NCI-H1436 treated with DMSO at 0.1 percent for 48 hours (cell line): ENCODE results near the gene ASB18.
"Not testable (repeated sequence)": the region's sequence is repeated elsewhere in the genome, so short reads cannot be mapped to it uniquely, and the experiment has no call there.

ENCODE experiments used
- DNase-seq: peaks from one replicate; lab custom pipeline; 2025; lab: John Stamatoyannopoulos, UW

ASB18 gene

DNA sequence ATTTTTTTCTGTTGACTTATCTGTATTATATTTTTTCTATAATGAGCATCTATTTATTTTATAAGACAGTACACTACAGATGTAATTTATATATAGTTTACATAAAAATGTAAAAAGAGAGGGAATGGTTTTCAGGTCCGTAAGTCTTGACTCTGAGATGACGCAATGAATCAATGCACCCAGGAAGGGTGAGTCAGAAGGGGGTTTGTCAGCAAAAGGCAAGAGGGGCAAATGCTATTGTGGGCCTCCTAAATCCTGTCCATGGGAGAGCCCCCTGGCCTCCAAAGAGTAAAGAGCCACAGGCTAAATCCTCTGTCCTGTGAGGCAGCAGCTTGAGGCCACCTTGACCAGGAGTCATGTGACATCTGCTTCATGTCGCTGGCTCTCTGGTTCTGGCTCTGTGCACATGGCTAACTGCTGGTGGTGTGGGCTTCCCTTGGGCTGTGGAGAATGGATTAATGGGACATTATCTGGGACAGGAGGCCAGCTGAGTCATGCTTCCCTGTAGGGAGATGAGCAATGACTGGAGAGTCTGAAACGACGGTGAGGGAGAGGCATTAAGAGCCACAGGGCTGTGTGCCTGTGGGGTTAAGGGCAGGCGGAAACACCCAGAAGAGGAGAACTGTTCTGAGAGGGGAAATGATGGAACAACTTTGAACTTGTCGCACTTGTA is 22.8 kb upstream of the ASB18 start:
- no peak for DNase-seq

DNA sequence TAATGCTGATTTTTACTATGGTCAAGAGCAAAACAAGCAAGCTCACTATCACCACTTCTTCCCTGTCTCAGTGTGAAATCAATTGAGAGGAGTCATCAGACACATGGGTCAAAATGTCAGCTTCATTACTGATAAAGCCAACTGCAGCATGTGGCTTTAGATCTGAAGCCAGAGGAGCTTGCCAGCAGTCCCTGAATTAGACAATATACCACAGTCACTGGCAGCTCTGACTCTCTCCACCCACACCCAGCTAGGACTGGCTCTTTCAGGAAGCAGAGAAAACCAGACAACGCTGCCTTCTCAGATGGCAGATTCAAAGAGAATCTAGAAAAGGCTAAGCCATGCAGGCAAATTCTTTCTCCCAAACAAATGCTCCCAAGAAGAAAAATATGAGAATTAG is 20.0 kb upstream of the ASB18 start:
- DNase-seq, result no peak

DNA sequence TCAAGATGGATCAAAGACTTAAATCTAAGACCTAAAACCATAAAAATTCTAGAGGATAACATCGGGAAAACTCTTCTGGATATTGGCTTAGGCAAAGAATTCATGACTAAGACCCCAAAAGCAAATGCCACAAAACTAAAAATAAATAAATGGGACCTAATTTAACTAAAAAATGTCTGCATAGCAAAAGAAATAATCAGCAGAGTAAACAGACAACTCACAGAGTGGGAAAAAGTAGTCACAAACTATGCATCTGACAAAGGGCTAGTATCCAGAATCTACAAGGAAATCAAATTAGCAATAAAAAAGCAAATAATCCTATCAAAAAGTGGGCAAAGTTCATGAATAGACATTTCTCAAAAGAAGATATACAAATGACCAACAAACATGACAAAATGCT is 18.2 kb upstream of the ASB18 start:
- DNase-seq, result no peak

DNA sequence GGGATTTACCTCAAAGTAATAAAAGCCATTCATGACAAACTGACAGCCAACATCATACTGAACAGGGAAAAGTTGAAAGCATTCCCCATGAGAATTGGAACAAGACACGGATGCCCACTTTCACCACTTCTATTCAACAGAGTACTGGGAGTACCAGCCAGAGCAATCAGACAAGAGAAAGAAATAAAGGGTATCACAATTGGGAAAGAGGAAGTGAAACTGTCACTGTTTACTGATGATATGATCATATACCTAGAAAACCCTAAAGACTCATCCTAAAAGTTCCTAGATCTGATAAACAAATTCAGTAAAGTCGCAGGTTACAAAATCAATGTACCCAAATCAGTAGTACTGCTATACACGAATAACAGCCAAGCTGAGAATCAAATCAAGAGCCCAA is 17.2 kb upstream of the ASB18 start:
- no peak for DNase-seq

DNA sequence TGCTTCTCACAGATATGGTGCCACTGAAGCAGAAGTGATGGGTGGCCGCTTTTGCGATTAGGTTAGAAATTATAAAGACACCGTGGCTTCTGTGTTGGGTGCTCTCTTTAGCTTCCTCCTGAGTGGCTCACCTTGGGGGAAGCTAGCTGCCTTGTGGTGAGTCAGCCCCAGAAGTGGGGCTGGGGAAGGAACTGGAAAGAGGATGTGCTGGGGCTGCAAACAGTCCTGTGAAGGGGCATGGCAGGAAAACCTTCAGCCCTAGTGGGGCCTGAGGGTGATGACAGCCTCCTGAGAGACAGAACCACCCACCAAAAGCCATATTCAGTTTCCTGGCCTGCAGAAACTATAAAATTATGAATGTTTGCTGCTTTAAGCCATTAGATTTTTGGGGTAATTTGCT is 8.9 kb upstream of the ASB18 start:
- DNase-seq, result no peak

DNA sequence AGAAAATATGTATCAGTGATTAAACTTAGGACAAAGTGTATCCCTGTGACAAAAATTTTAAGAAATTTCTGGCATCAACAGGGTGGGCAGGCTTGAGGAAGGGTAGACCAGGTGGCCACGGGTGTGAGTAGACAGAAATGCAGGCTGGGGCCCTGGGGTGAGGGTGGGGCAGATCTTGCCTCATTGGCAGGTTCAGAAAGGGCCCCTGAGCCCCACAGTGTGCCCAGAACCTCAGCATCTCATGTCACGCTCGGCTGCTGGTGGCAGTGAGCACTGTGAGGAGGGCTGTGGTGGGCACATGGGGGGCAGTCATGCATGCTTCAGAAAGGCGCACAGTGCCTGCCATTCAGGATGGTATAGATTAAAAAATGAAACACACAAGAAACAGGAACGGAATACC is 7.6 kb upstream of the ASB18 start:
- no peak for DNase-seq

DNA sequence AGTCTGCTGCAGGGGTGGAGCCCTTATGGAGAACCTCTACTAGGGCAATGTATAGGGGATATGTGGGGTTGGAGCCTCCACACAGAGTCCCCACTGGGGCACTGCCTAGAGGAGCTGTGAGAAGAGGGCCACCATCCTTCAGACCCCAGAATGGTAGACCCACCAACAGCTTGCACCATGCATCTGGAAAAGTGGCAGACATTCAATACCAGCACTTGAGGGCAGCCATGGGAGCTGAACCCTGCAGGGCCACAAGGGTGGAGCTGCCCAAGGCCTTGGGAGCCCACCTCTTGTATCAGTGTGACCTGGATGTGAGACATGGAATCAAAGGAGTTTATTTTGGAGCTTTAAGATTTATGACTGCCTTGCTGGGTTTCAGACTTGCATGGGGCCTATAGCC is 5.7 kb upstream of the ASB18 start:
- DNase-seq, result not testable (repeated sequence)

DNA sequence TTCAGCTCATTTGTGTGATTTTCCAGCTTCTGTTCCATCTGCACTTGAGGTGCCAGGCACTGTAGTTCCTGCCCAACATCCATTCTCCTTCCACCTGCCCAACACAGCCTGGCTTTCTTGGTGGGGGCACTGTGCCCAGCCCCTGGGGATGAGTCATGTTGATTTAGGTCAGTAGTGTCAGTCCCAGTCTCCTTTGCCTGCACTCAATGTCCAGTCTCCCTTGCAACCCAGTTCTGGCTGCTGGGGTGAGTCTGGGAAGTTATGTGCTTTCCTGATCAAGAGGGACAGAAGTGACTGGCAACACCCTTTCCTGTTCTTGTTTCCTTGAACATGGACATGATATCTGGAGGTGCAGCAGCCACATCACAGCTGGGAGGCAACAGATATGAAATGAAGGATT is 1.5 kb upstream of the ASB18 start:
- no peak for DNase-seq

DNA sequence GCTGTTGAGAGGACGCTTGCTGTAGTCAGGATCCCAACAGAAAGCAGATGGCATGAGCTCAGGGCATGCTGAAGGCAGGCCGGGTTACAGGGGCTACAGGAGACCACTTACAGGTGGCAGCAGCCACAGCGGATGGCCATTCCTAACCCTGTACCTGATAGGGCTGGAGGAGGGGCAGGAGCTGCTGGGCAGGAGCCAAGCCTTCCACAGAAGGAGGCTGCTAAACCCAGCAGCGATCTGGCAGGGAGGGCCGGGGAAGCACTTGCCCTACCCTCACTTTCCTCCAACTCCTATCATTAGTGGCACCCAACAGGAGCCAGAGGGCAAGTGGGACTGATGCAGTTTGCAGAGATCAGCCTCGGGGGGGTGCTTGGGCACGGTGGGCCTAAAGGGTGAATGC is 2.0 kb downstream of the ASB18 start:
- no peak for DNase-seq

DNA sequence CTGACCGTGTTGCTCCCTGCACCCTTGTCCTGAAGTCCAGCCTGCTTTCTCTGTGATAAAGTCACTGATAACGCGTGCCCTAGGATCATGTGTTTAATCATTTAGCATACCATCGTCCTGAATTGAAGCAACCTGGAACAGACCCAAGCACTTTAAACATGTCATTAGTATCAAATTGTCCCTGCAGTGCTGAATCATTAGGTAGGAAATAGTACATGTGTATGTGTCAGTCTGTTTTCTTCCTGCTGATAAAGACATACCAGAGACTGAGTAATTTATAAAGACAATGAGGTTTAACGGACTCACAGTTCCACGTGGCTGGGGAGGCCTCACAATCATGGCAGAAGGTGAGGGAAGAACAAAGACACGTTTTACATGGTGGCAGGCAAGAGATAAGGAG is 2.8 kb downstream of the ASB18 start:
- DNase-seq, result no peak

DNA sequence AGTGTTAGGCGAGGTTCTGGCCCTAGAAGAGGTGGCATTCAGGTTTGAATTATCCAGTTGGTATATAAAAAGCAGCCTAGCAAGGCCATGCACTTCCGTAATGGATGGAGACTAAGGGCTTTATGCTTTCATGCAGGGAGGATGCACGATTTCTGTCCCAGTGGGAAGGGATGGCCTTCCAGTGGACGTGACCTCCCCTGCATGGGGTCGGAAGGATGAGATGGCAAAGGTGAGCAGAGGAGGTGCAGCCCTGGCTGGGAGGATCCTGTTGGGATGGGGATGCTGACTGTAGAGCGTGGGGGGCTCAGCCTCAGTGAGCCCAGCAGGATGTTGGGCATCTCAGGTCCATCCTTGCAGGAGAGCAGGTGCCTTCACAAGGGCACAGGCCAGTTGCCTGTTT is 4.8 kb downstream of the ASB18 start:
- DNase-seq, result no peak

DNA sequence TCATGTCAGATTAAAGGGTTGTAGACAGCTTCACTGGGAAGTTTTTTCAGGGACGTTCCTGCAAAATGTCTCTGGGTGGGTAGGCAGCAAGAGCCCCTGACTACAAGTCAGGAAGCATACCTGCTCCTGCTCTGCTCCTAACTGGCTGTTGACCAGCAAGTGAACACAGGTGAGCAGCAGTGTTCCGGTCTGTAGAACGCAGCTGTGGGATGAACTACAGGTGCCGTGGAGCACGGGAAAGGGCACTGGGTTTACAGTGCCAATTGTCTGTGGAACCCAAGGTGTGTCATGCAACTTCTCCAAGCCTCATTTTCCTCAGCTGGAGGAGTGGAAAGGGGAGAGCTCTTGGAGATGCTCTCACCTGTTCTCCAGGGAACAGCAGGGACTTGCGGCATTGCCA is 6.6 kb downstream of the ASB18 start:
- no peak for DNase-seq

DNA sequence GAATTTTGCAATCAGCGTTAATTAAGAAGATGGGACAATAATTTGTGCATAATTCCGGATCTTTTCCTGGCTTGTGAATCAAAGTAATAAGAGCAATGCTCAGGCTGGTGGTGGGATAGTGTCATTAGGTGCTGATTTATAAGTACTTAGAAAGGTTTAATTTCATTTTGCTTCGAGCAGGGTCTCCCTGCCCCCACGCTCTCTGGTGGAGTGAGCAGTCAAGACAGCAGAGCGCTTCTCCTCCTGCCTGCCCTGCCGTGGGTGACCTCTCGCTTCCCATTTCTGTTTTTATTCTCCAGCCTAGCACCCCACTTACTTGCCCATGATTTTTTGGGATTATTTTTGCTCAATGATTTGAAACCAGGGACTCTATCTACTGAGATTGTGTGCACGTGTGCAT is 7.1 kb downstream of the ASB18 start:
- DNase-seq, result no peak

DNA sequence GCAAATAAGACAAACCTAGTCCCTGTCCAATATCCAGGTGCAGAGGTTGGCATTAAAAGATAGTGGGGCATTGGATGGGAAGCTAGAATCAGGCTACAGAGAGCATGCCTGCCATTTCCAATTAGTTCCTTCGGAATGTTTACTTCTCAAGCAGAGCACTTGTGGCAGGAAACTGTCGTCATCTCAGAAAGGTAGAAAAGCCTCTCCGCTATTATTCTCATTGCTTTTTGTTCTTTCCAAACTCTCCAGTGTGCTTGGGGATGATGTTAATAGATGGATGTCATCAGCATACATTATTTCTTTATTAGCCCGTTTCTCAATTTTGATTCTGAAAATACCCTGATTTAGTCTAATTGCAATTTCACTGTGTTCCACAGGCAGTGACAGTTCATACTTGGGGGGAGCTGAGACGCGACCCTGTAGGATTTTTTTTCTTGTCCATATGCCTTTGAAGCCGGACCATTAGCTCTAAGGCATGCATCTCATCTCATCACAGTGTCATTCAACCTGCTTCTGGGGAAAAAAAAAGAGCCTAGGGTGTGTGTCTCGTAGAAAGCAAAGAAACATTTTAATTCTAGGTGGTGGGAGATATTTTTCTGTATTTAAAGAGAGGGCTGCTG is 7.7 kb downstream of the ASB18 start:
- DNase-seq, result no peak

DNA sequence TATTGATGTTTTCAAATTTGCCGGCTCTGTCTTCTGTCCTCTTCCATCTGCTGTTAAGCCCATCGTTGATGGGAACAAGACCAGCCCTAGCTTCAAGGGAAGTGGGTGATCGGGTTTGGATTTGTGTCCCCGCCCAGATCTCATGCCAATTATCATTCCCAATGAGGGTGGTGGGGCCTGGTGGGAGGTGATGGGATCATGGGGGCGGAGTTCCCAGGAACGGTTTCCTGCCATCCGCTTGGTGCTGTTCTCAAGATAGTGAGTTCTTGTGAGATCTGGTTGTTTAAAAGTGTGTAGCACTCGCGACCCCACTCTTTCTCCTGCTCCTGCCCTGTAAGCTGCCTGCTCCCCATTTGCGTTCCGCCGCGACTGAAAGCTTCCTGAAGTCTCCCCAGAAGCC is 9.5 kb downstream of the ASB18 start:
- DNase-seq, result no peak

DNA sequence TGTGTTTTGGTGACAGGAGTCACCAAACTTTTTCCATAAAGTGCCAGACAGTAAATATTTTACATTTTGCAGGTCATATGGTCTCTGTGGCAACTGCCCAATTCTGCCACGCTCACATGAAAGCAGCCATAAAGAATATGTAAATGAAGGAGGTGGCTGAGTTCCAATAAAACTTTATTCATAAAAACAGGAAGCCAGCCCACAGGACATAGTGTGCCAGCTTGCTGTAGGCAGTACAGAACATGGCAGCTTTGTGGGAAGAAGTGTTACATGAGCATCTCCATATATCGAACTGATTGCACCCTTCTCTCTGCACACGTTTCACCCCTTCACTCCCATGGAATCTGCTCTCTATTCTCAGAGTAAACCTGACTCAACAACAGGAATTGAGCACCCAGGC is 10.2 kb downstream of the ASB18 start:
- DNase-seq, result no peak

DNA sequence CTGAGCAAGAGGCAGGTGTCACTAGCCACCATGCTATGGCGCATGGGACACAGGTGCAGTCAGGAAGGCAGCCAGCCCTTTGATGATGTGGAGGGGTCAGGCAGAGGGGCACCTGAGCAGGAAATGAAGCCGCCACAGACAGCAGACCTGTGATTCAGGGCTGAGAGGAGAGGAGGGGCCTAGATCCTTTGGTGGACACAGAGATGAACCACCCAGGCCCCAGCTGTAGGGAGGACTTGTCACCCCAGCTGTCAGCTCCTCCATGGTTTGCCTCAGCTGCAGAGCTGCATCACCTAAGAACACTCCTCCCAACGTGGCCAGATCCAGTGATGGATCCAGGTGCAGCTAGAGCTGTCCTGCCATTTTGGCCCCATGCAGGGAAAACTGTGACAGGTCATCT is 11.6 kb downstream of the ASB18 start:
- no peak for DNase-seq

DNA sequence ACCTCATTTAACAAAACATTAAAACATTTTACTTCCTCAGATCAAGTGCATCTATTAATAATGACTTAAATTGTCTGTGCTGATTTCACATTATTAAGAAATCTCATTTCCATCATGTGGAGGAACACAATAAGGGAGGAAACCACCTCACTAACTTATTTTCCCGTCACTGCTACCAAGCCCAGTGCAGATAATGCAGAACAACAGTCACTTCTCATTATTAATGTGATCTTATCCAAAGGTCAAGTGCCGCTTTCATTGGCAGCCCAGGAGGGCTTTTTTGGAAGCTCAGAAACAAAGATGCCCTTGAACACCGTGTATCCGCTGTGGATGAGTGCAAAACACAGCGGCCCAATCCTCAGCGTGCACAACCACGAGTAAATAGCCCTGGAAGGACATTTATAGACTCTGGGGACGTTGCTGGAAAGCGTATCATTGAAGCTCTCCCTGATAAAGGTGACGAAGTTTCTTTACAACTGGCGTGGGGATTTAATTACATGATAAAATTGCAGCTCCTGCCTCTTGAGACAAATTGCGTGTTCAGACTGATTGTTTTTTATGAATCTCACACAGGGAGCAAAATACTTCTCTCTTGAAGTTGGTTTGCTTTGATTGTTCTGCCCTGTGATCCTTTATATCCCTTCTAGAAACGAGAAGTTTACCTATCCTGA is 13.2 kb downstream of the ASB18 start:
- no peak for DNase-seq

DNA sequence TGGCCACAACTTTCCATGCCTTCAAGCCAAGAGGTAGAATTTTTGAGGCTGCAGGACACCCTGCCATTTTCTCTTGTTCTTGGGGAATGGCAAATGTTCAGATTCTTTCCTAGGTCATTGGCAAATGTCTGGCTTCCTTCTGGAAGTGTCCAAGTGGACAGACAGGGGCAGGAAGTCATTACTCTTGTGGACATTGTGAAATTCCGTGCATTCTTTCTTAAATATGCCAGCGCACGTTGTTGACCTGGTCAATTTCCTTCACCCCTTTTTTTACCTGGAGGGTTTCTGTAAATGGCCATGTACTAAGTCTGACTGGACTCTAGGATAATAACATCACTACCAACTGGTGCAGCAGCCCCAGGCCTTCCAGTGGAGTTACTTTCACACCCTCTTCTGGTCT is 13.9 kb downstream of the ASB18 start:
- no peak for DNase-seq

DNA sequence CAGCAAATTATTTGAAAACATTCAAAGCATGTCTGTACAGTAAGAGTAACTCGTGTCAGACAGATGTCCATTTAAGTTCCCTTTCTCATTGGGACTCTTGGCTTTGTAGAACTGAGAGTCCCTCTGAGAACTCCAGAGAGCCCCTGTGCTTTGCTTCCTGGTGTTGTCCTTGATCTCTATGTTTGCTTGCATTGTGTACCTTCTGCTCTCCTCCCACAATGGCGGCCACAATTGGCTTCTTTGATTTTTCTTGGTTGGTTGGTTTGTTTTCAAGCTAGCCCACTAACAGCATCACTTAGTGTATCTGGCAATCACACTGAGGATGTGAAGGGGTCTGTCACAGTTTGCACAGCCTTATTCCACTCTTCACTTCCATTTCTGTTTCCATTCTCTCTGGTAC is 15.1 kb downstream of the ASB18 start:
- no peak for DNase-seq

DNA sequence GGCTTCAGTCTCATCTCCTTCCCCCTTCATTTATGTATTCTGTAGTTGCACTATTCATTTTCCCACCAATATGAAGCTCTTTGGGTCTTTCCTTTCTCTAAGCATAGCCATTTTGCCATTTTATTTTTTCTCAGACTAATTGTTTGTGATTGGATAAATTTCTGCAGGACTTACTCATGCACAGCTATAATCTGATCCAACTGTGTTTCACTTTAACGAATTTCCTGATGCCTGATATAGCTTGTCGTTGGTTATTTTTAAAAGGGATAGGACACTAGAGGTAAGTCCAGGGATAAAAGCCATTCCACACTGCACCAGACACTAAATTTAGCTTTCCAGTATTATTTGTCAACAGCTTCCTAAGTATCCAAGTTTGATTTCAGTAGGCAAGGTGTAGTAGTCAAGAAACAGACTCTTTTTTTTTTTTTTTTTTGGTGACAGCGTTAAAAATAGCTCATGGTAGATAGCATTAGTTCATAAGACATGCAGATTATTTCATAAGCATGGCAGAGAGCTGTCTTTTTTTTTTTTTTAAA is 17.4 kb downstream of the ASB18 start:
- DNase-seq, result no peak

DNA sequence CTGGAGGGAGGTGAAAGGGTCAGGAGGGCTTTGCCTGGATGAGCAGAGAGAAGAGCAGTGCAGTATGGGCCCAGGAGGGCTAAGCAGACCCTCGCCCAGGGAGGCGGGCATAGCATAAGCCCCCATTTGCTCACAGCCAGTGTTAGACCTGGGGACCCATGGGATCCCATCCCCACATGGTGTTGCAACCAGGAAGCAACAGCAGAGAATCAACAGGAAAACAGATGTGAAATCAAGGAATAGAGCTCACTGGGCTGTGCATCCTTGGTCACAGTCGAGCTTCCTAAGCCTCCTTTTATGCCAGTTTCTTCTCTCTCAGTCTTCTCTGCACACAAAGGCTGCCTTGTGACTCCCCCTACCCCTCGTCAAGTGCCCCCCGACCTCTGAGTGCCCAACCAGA is 19.9 kb downstream of the ASB18 start:
- no peak for DNase-seq

DNA sequence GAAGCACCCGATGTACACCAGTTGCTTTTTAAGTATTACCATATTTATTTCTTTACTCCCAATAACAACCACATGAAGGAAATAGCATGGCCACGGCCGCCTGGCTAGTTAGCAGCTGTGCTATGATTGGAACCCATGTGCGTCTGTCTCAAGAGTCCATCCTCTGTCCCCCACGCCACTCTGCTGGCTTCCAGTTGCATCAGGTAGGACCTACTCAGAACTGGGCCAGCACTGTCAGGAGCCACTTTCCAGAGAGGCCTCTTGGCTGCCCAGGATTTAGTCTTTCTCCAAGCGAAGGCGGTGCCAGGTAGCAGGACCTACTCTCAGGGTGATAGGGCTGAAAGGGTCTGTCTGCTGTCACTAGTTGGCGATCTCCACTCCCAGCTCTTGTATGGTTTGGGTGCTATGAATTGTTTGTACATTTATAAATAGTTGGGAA is 22.1 kb downstream of the ASB18 start:
- DNase-seq, result no peak
